ENCODE measurements around the gene DGKA.
"Not testable (repeated sequence)": the region's sequence is repeated elsewhere in the genome, so short reads cannot be mapped to it uniquely, and the experiment has no call there.

GRCh38 chr12:55919032-55919431, 11.9 kb upstream of the DGKA start:
- TF ChIP-seq, protein P1, sequence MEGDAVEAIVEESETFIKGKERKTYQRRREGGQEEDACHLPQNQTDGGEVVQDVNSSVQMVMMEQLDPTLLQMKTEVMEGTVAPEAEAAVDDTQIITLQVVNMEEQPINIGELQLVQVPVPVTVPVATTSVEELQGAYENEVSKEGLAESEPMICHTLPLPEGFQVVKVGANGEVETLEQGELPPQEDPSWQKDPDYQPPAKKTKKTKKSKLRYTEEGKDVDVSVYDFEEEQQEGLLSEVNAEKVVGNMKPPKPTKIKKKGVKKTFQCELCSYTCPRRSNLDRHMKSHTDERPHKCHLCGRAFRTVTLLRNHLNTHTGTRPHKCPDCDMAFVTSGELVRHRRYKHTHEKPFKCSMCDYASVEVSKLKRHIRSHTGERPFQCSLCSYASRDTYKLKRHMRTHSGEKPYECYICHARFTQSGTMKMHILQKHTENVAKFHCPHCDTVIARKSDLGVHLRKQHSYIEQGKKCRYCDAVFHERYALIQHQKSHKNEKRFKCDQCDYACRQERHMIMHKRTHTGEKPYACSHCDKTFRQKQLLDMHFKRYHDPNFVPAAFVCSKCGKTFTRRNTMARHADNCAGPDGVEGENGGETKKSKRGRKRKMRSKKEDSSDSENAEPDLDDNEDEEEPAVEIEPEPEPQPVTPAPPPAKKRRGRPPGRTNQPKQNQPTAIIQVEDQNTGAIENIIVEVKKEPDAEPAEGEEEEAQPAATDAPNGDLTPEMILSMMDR (IDR thresholded peaks at IDR 0.05; ENCODE audit: low read depth, low read length), result not testable (repeated sequence)
- TF ChIP-seq EZH2phosphoT487 (IDR thresholded peaks at IDR 0.05; ENCODE audit: low read depth), result not testable (repeated sequence)

All from OCI-LY3 (cell line).